DND-41 (cell line): ENCODE data around the gene CHN2.

ENCODE experiments used
- EZH2 ChIP-seq: IDR thresholded peaks from 3 replicates; pipeline ENCODE4 v1.6.1; 2012; ENCODE audit warnings: borderline replicate concordance, low read depth, mild to moderate bottlenecking, moderate library complexity, low read length, inconsistent platforms; ENCODE audit not compliant: severe bottlenecking
- TF ChIP-seq, protein P1 (sequence below): IDR thresholded peaks from 2 replicates; pipeline ENCODE4 v1.5.1; 2012; ENCODE audit warnings: borderline replicate concordance, low read length, moderate library complexity, mild to moderate bottlenecking; ENCODE audit not compliant: poor library complexity, severe bottlenecking; ENCODE audit errors: extremely low read depth

DNA sequence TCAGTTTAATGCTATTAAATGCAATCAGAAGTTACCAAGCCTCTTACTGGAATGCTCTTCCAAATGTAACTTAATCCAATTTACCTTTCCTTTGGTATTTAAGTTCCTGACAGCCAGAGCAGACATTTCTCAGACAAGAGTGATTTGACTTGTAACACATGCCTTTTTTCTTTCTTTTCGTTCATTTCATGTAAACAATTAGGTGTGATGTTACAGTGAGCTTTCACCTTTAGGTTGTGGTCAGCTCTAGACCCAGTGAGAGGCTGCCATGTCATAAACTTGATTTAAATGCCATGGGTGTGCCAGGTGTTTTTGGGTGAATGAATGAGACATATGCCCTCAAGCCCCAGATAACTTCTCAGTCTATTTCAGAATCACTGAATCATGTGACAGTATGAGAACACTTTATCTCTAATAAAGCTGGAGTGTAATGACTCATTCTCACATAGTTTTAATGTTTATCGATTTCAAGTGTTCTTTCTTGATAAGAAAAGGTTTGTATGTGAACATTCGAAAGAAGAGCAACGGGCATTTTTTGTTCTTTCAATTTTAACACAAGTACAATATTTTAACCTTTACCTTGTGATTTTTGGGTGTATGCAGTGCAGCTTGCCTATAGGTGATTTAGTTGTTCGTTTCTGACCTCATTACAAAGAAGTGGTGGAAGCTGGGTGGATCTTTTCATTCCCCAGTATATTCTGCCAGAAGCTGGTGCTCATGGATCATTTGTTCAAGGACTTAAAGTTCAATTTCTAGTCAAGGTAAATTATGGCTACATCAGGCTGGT lies 61.5 kb downstream of the CHN2 start:
- TF ChIP-seq, protein P1, sequence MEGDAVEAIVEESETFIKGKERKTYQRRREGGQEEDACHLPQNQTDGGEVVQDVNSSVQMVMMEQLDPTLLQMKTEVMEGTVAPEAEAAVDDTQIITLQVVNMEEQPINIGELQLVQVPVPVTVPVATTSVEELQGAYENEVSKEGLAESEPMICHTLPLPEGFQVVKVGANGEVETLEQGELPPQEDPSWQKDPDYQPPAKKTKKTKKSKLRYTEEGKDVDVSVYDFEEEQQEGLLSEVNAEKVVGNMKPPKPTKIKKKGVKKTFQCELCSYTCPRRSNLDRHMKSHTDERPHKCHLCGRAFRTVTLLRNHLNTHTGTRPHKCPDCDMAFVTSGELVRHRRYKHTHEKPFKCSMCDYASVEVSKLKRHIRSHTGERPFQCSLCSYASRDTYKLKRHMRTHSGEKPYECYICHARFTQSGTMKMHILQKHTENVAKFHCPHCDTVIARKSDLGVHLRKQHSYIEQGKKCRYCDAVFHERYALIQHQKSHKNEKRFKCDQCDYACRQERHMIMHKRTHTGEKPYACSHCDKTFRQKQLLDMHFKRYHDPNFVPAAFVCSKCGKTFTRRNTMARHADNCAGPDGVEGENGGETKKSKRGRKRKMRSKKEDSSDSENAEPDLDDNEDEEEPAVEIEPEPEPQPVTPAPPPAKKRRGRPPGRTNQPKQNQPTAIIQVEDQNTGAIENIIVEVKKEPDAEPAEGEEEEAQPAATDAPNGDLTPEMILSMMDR, result no peak
- no peak for TF ChIP-seq EZH2
